ENCODE measurements around the gene FGF3. TPM values are rescaled to one million over a fixed set of nuclear protein-coding genes. Genes with fewer than 3 reads are reported as not detected.
A peak's percentile ranks its signal among the peaks of the same experiment; 100 is the strongest.

FGF3 gene
- polyA plus RNA-seq, 3 donors, result not detected

DNA sequence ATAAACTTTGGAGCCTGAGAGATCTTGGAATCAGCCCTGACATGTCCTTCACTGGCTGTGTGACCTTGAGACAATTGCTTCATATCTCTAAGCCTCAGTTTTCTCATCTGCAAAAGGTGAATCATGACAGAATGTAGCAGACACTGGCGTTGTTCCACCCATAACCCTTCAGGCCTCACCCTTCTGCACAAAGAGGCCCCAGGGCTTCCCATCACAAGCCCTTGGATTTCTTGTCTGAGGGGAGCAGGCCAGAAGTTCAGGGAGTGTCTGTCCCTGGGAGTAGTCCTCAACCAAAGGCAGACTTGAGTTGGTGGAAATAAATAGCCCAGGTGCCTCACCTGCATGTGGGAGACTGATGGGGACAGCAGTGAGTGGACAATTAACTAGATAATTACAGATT lies 16.6 kb downstream of the FGF3 start:
- Mint-ChIP-seq H3K4me1 (no peaks in the 10 kb centered on the region), H3K27me3 (ENCODE audit: low read depth in 3 of 3) (peaks cover 2 to 4% (median 3%) of the 10 kb centered on the region in 3 donors), H3K36me3 (no peaks in the 10 kb centered on the region), H3K4me3 (no peak overlapping the region), H3K9me3 (peaks cover 2 to 7% (median 3%) of the 10 kb centered on the region in 7 donors), H3K27ac (peak overlapping the region in 1 of 7 donors; percentile 54)
- no CpG with 5 or more reads among the region's 1 CpG for WGBS (ENCODE audit: insufficient coverage)
- intact Hi-C loops (cut with micrococcal nuclease), result loop anchor here in 1 of 2 donors (10.0 kb wide), 1 partner anchor 58 kb away; no protein-coding TSS in a partner anchor
- Histone ChIP-seq H4K20me1 (ENCODE audit: insufficient read depth, low read length) (no peaks in the 10 kb centered on the region), H3K27ac (ENCODE audit: low read depth in 1 of 2, low read length in 2 of 2) (no peak overlapping the region), H3K27me3 (ENCODE audit: control insufficient read depth in 2 of 2, insufficient read depth in 2 of 2, low read length in 2 of 2) (no peaks in the 10 kb centered on the region), H3K79me2 (ENCODE audit: insufficient read depth, low read length) (no peaks in the 10 kb centered on the region), H2AFZ (ENCODE audit: insufficient read depth, low read depth, low read length, poor library complexity, severe bottlenecking) (no peak overlapping the region), H3K4me3 (replicated peaks in 1 of 3; ENCODE audit: low read depth in 2 of 3, low read length in 3 of 3) (no peak overlapping the region), H3K9me3 (replicated peaks in 1 of 2; ENCODE audit: control insufficient read depth in 1 of 2, insufficient read depth in 1 of 2, low read length in 2 of 2) (peaks cover 5 to 7% of the 10 kb centered on the region in 2 donors), H3K4me1 (ENCODE audit: control insufficient read depth in 1 of 2, insufficient read depth in 2 of 2, low read length in 2 of 2) (no peaks in the 10 kb centered on the region), H3K9ac (ENCODE audit: insufficient read depth, low read length, poor library complexity, severe bottlenecking) (no peak overlapping the region), H3K4me2 (replicated peaks; ENCODE audit: extremely low read depth, low read length, poor library complexity, severe bottlenecking) (no peak overlapping the region), H3K36me3 (replicated peaks in 1 of 2; ENCODE audit: control insufficient read depth in 1 of 2, insufficient read depth in 2 of 2, low read length in 2 of 2) (no peaks in the 10 kb centered on the region)
- TF ChIP-seq, protein P1, sequence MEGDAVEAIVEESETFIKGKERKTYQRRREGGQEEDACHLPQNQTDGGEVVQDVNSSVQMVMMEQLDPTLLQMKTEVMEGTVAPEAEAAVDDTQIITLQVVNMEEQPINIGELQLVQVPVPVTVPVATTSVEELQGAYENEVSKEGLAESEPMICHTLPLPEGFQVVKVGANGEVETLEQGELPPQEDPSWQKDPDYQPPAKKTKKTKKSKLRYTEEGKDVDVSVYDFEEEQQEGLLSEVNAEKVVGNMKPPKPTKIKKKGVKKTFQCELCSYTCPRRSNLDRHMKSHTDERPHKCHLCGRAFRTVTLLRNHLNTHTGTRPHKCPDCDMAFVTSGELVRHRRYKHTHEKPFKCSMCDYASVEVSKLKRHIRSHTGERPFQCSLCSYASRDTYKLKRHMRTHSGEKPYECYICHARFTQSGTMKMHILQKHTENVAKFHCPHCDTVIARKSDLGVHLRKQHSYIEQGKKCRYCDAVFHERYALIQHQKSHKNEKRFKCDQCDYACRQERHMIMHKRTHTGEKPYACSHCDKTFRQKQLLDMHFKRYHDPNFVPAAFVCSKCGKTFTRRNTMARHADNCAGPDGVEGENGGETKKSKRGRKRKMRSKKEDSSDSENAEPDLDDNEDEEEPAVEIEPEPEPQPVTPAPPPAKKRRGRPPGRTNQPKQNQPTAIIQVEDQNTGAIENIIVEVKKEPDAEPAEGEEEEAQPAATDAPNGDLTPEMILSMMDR (IDR thresholded peaks at IDR 0.05), result no peak
- DNase-seq, result no peak

DNA sequence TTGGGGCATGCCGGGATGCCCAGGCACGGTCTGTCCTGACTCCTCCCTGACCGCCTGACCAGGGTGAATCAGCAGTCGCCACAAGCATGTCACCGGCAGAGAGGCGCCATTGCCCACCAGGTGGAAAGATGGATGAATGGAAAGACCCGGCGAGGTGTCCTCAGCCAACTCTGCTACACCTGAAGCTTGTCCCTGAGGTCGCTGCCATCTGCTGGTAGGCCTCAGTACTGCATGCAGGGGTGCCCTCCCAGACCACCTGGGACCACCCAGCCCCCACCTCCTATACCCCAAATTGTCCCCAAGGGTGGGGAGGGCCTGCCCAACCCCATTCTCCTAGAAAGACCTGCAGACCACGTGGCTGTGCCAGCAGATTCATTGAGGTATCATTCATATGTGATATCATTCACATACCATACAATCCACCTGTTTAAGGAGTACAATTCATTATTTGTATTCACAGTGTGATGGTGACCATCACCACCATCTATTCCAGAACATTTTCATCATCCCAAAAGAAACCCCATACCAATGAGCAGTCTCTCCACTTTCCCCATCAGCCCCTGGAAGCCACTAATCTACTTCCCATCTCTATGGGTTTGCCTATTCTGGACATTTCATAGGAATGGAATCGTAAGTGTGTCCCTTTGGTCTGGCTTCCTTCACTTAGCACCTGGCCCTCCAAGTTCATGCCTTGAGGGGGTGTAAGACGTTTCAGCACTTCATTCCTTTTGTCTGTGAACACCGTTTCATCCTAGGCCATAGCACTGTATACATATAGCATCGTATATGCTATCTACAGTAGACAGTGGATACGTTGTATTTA lies 17.5 kb downstream of the FGF3 start:
- no peak overlapping the region for H3K27ac ChIP-seq (ENCODE audit: low read depth in 1 of 2, low read length in 2 of 2)
- Mint-ChIP-seq H3K4me1 (no peaks in the 10 kb centered on the region), H3K9me3 (peaks cover 2 to 7% (median 3%) of the 10 kb centered on the region in 7 donors), H3K27ac (no peak overlapping the region), H3K27me3 (ENCODE audit: low read depth in 3 of 3) (peaks cover 2 to 3% (median 2%) of the 10 kb centered on the region in 3 donors), H3K4me3 (no peak overlapping the region), H3K36me3 (no peaks in the 10 kb centered on the region)
- H3K4me3 ChIP-seq (replicated peaks in 1 of 3; ENCODE audit: low read depth in 2 of 3, low read length in 3 of 3), result no peak overlapping the region
- no peaks in the 10 kb centered on the region for H3K27me3 ChIP-seq (ENCODE audit: control insufficient read depth in 2 of 2, insufficient read depth in 2 of 2, low read length in 2 of 2)
- no peaks in the 10 kb centered on the region for H4K20me1 ChIP-seq (ENCODE audit: insufficient read depth, low read length)
- no peak overlapping the region for H3K9ac ChIP-seq (ENCODE audit: insufficient read depth, low read length, poor library complexity, severe bottlenecking)
- 26% methylated on average over 7 of the region's 15 CpGs for WGBS (ENCODE audit: insufficient coverage)
- no peaks in the 10 kb centered on the region for H3K79me2 ChIP-seq (ENCODE audit: insufficient read depth, low read length)
- H3K9me3 ChIP-seq (replicated peaks in 1 of 2; ENCODE audit: control insufficient read depth in 1 of 2, insufficient read depth in 1 of 2, low read length in 2 of 2), result peaks cover 5 to 7% of the 10 kb centered on the region in 2 donors
- no peak overlapping the region for H3K4me2 ChIP-seq (replicated peaks; ENCODE audit: extremely low read depth, low read length, poor library complexity, severe bottlenecking)
- TF ChIP-seq, protein P1 (IDR thresholded peaks at IDR 0.05), result peak; percentile 73
- DNase-seq, result no peak
- intact Hi-C loops (cut with micrococcal nuclease), result loop anchor here in 1 of 2 donors (10.0 kb wide), 1 partner anchor 57 kb away; no protein-coding TSS in a partner anchor
- no peaks in the 10 kb centered on the region for H3K4me1 ChIP-seq (ENCODE audit: control insufficient read depth in 1 of 2, insufficient read depth in 2 of 2, low read length in 2 of 2)
- no peaks in the 10 kb centered on the region for H3K36me3 ChIP-seq (replicated peaks in 1 of 2; ENCODE audit: control insufficient read depth in 1 of 2, insufficient read depth in 2 of 2, low read length in 2 of 2)
- H2AFZ ChIP-seq (ENCODE audit: insufficient read depth, low read depth, low read length, poor library complexity, severe bottlenecking), result no peak overlapping the region
